K562 (cell line): ENCODE data around the gene MEIS2. TPM values are rescaled to one million over a fixed set of nuclear protein-coding genes. Genes with fewer than 3 reads are reported as not detected.

Source experiments
- ATAC-seq: fragments of 200-7000 bp; cut with Tn5 transposase; 3 replicates; pipeline ENCODE4 v1.9.1; 2020; ENCODE audit warnings: moderate library complexity
- BruUV-seq: library from RNA; stranded (reverse); fragments of 400-500 nt; replicated peaks from 2 replicates; lab custom pipeline; 2021; lab: Mats Ljungman, UMichigan
- CTCF ChIA-PET: fragments of 300-600 bp; formaldehyde crosslinking; extraction: SDS; loops from one replicate; lab custom pipeline; 2021; ENCODE audit warnings: low intra/inter-chr PET ratio; lab: Yijun Ruan, JAX
- POLR2A ChIA-PET: fragments of 300-600, 350-650 bp; sonication (Branson Sonifier 250); formaldehyde crosslinking; extraction: SDS; loops from one replicate; lab custom pipeline; 2021; ENCODE audit warnings: antibody characterized with exemption, inconsistent platforms; lab: Yijun Ruan, JAX
- DNase-seq, 4 experiments: peaks; one replicate each; pipeline versions ENCODE4 v3.0.0 to v3.0.0-alpha.2; 2011 to 2018; ENCODE audit warnings: low spot score in 3 of 4, mixed read lengths in 3 of 4; ENCODE audit errors: extremely low read depth in 1 of 4
- FAIRE-seq: peaks from 2 replicates; lab custom pipeline; 2011; peaks lifted over from hg19 to GRCh38; lab: Jason Lieb, UNC
- H2AFZ ChIP-seq: 2 replicates; pipeline ENCODE4 v1.6.0; 2011; ENCODE audit warnings: low read depth, low read length, control low read depth, inconsistent platforms
- H3K27ac ChIP-seq: fragments of 200-600 bp; 3 replicates; pipeline ENCODE4 v1.8.0; 2011; ENCODE audit warnings: low read depth, mild to moderate bottlenecking, control low read depth, inconsistent platforms, low read length, moderate library complexity, mixed read lengths; ENCODE audit errors: extremely low read depth
- H3K27me3 ChIP-seq, 2 experiments: fragments of 300-600 bp in 1 of 2; 2 replicates in 1 of 2; 3 replicates in 1 of 2; pipeline versions ENCODE4 v1.6.0 to v1.8.0; 2011; ENCODE audit warnings: inconsistent platforms in 2 of 2, low read length in 2 of 2, mild to moderate bottlenecking in 1 of 2, mixed read lengths in 1 of 2, moderate library complexity in 1 of 2; ENCODE audit not compliant: control insufficient read depth in 2 of 2, insufficient read depth in 2 of 2
- H3K36me3 ChIP-seq: fragments of 300-600 bp; 3 replicates; pipeline ENCODE4 v1.8.0; 2011; ENCODE audit warnings: mild to moderate bottlenecking, low read length, inconsistent platforms; ENCODE audit not compliant: control insufficient read depth, insufficient read depth
- H3K4me1 ChIP-seq, 2 experiments: fragments of 200-600 bp in 1 of 2; replicated peaks in 1 of 2; 2 replicates in 1 of 2; 3 replicates in 1 of 2; pipeline versions ENCODE4 v1.5.1 to v1.8.0; 2011; ENCODE audit warnings: inconsistent platforms in 2 of 2, low read length in 2 of 2, mild to moderate bottlenecking in 1 of 2, mixed read lengths in 1 of 2, moderate library complexity in 1 of 2; ENCODE audit not compliant: control insufficient read depth in 2 of 2, insufficient read depth in 2 of 2
- H3K4me2 ChIP-seq: 2 replicates; pipeline ENCODE4 v1.6.1; 2011; ENCODE audit warnings: low read length, control low read depth, inconsistent platforms, mixed read lengths; ENCODE audit not compliant: insufficient read depth
- H3K4me3 ChIP-seq: fragments of 200-600 bp; sonication (generic), shearing (Covaris generic); 2 replicates; pipeline ENCODE4 v1.5.1; 2016; ENCODE audit warnings: control low read depth, inconsistent platforms
- H3K79me2 ChIP-seq: fragments of 200-600 bp; 3 replicates; pipeline ENCODE4 v1.8.0; 2011; ENCODE audit warnings: low read length, inconsistent platforms; ENCODE audit not compliant: control insufficient read depth, insufficient read depth
- H3K9ac ChIP-seq, 2 experiments: 2 replicates each; pipeline versions ENCODE4 v1.6.0 to v1.6.1; 2011; ENCODE audit warnings: low read depth in 2 of 2, low read length in 2 of 2, control low read depth in 1 of 2, inconsistent platforms in 1 of 2, mild to moderate bottlenecking in 1 of 2, mixed read lengths in 1 of 2; ENCODE audit not compliant: insufficient read depth in 1 of 2
- H3K9me1 ChIP-seq: one replicate; pipeline ENCODE4 v1.6.0; 2011; ENCODE audit warnings: inconsistent platforms, mild to moderate bottlenecking, low read length, moderate library complexity; ENCODE audit not compliant: control insufficient read depth, insufficient read depth
- H3K9me3 ChIP-seq: replicated peaks from 2 replicates; pipeline ENCODE4 v1.5.1; 2011; ENCODE audit warnings: low read depth, low read length, inconsistent platforms; ENCODE audit not compliant: control insufficient read depth, insufficient read depth
- H4K20me1 ChIP-seq: replicated peaks from 2 replicates; pipeline ENCODE4 v1.6.1; 2011; ENCODE audit warnings: low read length, inconsistent platforms, mixed read lengths; ENCODE audit not compliant: control insufficient read depth, insufficient read depth
- CCNT2 ChIP-seq: IDR thresholded peaks from 2 replicates; pipeline ENCODE4 v1.6.1; 2011; ENCODE audit warnings: borderline replicate concordance, low read depth, mild to moderate bottlenecking, moderate library complexity, mixed read lengths, low read length; ENCODE audit not compliant: insufficient read length; ENCODE audit errors: extremely low read depth
- PBX2 ChIP-seq, 2 experiments: IDR thresholded peaks in 1 of 2; conservative IDR thresholded peaks in 1 of 2; 2 replicates each; pipeline ENCODE4 v1.6.1; 2016; ENCODE audit warnings: low read depth in 2 of 2, mild to moderate bottlenecking in 1 of 2, missing compliant biosample characterization in 1 of 2, missing genetic modification characterization in 1 of 2, moderate library complexity in 1 of 2
- POLR3A ChIP-seq: IDR thresholded peaks from 2 replicates; pipeline ENCODE4 v1.6.1; 2011; ENCODE audit warnings: borderline replicate concordance, mild to moderate bottlenecking, moderate library complexity; ENCODE audit not compliant: insufficient read length, insufficient read depth; ENCODE audit errors: extremely low read depth
- THRB ChIP-seq: fragments of 450-650 bp; formaldehyde crosslinking; conservative IDR thresholded peaks from 2 replicates; pipeline ENCODE4 v1.4.0; 2022; ENCODE audit warnings: mild to moderate bottlenecking, missing genetic modification characterization
- TSC22D4 ChIP-seq: fragments of 450-650 bp; IDR thresholded peaks from 2 replicates; pipeline ENCODE4 v1.6.1; 2016; ENCODE audit warnings: missing genetic modification characterization, missing biosample characterization, control low read depth
- ZC3H4 ChIP-seq: sonication (generic); formaldehyde crosslinking; IDR thresholded peaks from 2 replicates; pipeline ENCODE4 v1.9.0; 2021; ENCODE audit warnings: missing genetic modification reagents, borderline replicate concordance
- WGBS: fragments of 100-300 bp; shearing (Covaris generic); methylation state at CpG from one replicate; pipeline ENCODE4 v1.1.6; 2016; ENCODE audit warnings: low coverage, mixed read lengths; ENCODE audit not compliant: insufficient coverage; ENCODE audit errors: missing lambda C conversion rate; 5-methylcytosine and 5-hydroxymethylcytosine counted together
- in situ Hi-C: fragments of 300-500 bp; cut with MboI; formaldehyde crosslinking; loops from 4 replicates; pipeline ENCODE4 v1.15.0; 2018; ENCODE audit warnings: inconsistent platforms, mixed read lengths
- intact Hi-C: fragments of 100-400 bp; cut with micrococcal nuclease; formaldehyde crosslinking; loops from 2 replicates; pipeline ENCODE4 v1.14.2; 2022
- polyA plus RNA-seq, 8 experiments: library from polyadenylated mRNA; depleted of rRNA in 4 of 8; stranded (reverse) in 5 of 8; unstranded in 3 of 8; fragments of >200 nt; fragmentation: Nextera tagmentation in 2 of 8; fragmentation: Illumina TruSeq in 1 of 8; extraction: Ambion mirVana in 2 of 8; extraction: Trizol in 1 of 8; gene quantifications; 2 replicates each; pipeline versions ENCODE4 v1.2.1 to v1.2.3, GENCODE V29; 2011 to 2014; ENCODE audit warnings: inconsistent platforms in 1 of 8, missing spikeins in 1 of 8
- total RNA-seq, 7 experiments: library from RNA; depleted of rRNA in 6 of 7; stranded (reverse); fragments of >200 nt in 6 of 7; fragmentation: Illumina TruSeq in 2 of 7; extraction: Trizol in 2 of 7; gene quantifications; 2 replicates each; pipeline versions ENCODE4 v1.2.1 to v1.2.3, GENCODE V29; 2011 to 2021; ENCODE audit warnings: low replicate concordance in 1 of 7

The MEIS2 gene
- total and polyA plus RNA-seq, 9 of the 15 experiments (the other 6 are each of a cell fraction or from before 2014, with no cell fraction given): 7.5 to 64.2 (median 22.3) TPM

GRCh38 chr15:37044915-37045648 is 55.3 kb downstream of the MEIS2 start:
- ATAC-seq (no peak), DNase-seq (no peak), FAIRE-seq (no peak)
- intact Hi-C loops: no loop called here
- BruUV-seq: no TSS peak
- H3K79me2 ChIP-seq: no peaks in the 10 kb centered on the region
- H3K9me1 ChIP-seq: no peaks in the 10 kb centered on the region
- no peaks in the 10 kb centered on the region for H3K9me3 ChIP-seq
- H4K20me1 ChIP-seq: no peaks in the 10 kb centered on the region
- H3K4me2 ChIP-seq: no peak overlapping the region
- POLR2A ChIA-PET: no interaction called here
- 86% methylated on average over 5 of the region's 5 CpGs for whole genome bisulfite sequencing
- H3K27me3 ChIP-seq: no peaks in the 10 kb centered on the region
- H3K36me3 ChIP-seq: peaks cover 57% of the 10 kb centered on the region
- peak overlapping the region in 1 of 2 experiments; percentile 5; a peak in 1 of 4 replicates for H3K9ac ChIP-seq
- in situ Hi-C loops: no loop called here
- no peak overlapping the region for H3K4me3 ChIP-seq
- no peak overlapping the region for H2AFZ ChIP-seq
- no peaks in the 10 kb centered on the region for H3K4me1 ChIP-seq
- H3K27ac ChIP-seq: no peak overlapping the region
- CTCF ChIA-PET: no interaction called here
- TF ChIP-seq TSC22D4 (no peak), CCNT2 (no peak), ZC3H4 (CRISPR knock-in tag) (no peak), PBX2 (CRISPR knock-in tag; IDR thresholded peaks at IDR 0.05; ENCODE audit: low read depth) (no peak), PBX2 (tag; conservative IDR thresholded peaks at IDR 0.05; ENCODE audit: low read depth) (no peak), THRB (no peak), POLR3A (no peak)
